PC-9 (cell line): ENCODE data around the gene PQBP1. TPM values are rescaled to one million over a fixed set of nuclear protein-coding genes. Genes with fewer than 3 reads are reported as not detected.

Source experiments
- BruUV-seq: library from RNA; stranded (reverse); fragments of 400-500 nt; replicated peaks from 2 replicates; lab custom pipeline; 2021; lab: Mats Ljungman, UMichigan
- CTCF ChIA-PET: fragments of 300-600 bp; sonication (Branson Sonifier 250); formaldehyde crosslinking; loops from one replicate; lab custom pipeline; 2022; ENCODE audit warnings: antibody characterized with exemption; lab: Charles Lee
- POLR2A ChIA-PET: fragments of 300-600 bp; sonication (Branson Sonifier 250); formaldehyde crosslinking; loops from one replicate; lab custom pipeline; 2022; ENCODE audit warnings: antibody characterized with exemption; ENCODE audit not compliant: unreplicated experiment; lab: Charles Lee
- DNase-seq, 2 experiments: peaks; one replicate each; pipeline versions ENCODE4 v3.0.0 to v3.0.0-alpha.2; 2015 to 2022; ENCODE audit warnings: mixed read lengths in 1 of 2
- H2AFZ ChIP-seq: fragments of 200-600 bp; sonication (generic); 2 replicates; pipeline ENCODE4 v1.8.1; 2017; ENCODE audit warnings: antibody characterized with exemption
- H3F3A ChIP-seq: fragments of 200-600 bp; sonication (generic); 2 replicates; pipeline ENCODE4 v1.8.1; 2017; ENCODE audit warnings: antibody characterized with exemption, mild to moderate bottlenecking, low read depth; ENCODE audit not compliant: insufficient read depth
- H3K27ac ChIP-seq: fragments of 200-600 bp; sonication (generic); 2 replicates; pipeline ENCODE4 v1.6.1; 2016; ENCODE audit warnings: mixed run types
- H3K27me3 ChIP-seq: fragments of 200-600 bp; sonication (generic); 2 replicates; pipeline ENCODE4 v1.6.1; 2016; ENCODE audit warnings: low read depth, mixed run types; ENCODE audit not compliant: insufficient read depth
- H3K36me3 ChIP-seq: fragments of 200-600 bp; sonication (generic); 2 replicates; pipeline ENCODE4 v1.6.1; 2016; ENCODE audit warnings: low read depth, mixed run types
- H3K4me1 ChIP-seq: fragments of 200-600 bp; sonication (generic); replicated peaks from 2 replicates; pipeline ENCODE4 v1.6.1; 2016; ENCODE audit warnings: mixed run types; ENCODE audit not compliant: insufficient read depth
- H3K4me2 ChIP-seq: fragments of 200-600 bp; sonication (generic); 2 replicates; pipeline ENCODE4 v1.6.1; 2017; ENCODE audit warnings: mixed run types
- H3K4me3 ChIP-seq: fragments of 200-600 bp; sonication (generic); 2 replicates; pipeline ENCODE4 v1.6.1; 2016; ENCODE audit warnings: mixed run types
- H3K79me2 ChIP-seq: fragments of 200-600 bp; sonication (generic); 2 replicates; pipeline ENCODE4 v1.6.1; 2017; ENCODE audit warnings: low read depth, mixed run types
- H3K9me2 ChIP-seq: fragments of 200-600 bp; sonication (generic); 2 replicates; pipeline ENCODE4 v1.8.1; 2017; ENCODE audit warnings: mild to moderate bottlenecking; ENCODE audit not compliant: insufficient read depth
- H3K9me3 ChIP-seq: fragments of 200-600 bp; sonication (generic); 2 replicates; pipeline ENCODE4 v1.8.1; 2016; ENCODE audit warnings: low read depth; ENCODE audit not compliant: insufficient read depth
- H4K20me1 ChIP-seq: fragments of 200-600 bp; sonication (generic); 2 replicates; pipeline ENCODE4 v1.8.1; 2017; ENCODE audit not compliant: insufficient read depth
- EZH2 ChIP-seq: fragments of 200-600 bp; sonication (generic); IDR thresholded peaks from 2 replicates; pipeline ENCODE4 v1.8.0; 2017; ENCODE audit warnings: antibody characterized with exemption, low read depth
- intact Hi-C: fragments of 100-400 bp; cut with micrococcal nuclease; formaldehyde crosslinking; loops from one replicate; pipeline ENCODE4 v1.10.0; 2022; ENCODE audit not compliant: unreplicated experiment
- total RNA-seq: library from RNA; stranded (reverse); gene quantifications from 2 replicates; pipeline ENCODE4 v1.2.3, GENCODE V29; 2021
- TF ChIP-seq, protein P1 (sequence below): fragments of 200-600 bp; sonication (generic); conservative IDR thresholded peaks from 2 replicates; pipeline ENCODE4 v1.6.1; 2017; ENCODE audit warnings: mixed run types, antibody characterized with exemption, mild to moderate bottlenecking, moderate library complexity

The PQBP1 gene
- total RNA-seq, 1 experiment from 2014 or later, result 36.4 TPM

DNA sequence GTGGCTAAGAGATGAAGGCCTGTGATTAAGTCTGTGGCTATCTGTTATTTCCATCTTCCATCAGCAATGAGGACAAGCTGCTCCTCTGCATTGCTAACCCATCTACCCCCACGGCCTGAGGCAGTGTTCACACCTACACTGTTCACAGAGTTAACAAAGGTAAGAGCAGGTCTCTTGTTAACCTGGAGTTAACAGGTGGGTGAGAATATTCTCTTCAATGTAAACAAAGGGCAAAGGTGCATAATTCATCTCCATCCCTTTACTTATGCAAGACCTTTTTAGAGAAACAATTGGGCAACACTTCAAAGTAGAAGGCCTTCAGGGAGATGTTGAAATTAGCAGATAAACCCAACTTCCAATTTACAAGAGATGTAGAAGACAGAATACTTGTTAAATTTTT is 10.9 kb downstream of the PQBP1 start:
- H3K27ac ChIP-seq, result no peak overlapping the region
- no peak overlapping the region for H3K4me3 ChIP-seq
- no peaks in the 10 kb centered on the region for H3K9me2 ChIP-seq
- peak in 1 of 2 experiments; percentile 59 for DNase-seq
- no peaks in the 10 kb centered on the region for H3K36me3 ChIP-seq
- intact Hi-C loops, result no loop called here
- no peaks in the 10 kb centered on the region for H3F3A ChIP-seq
- no peaks in the 10 kb centered on the region for H4K20me1 ChIP-seq
- TF ChIP-seq, protein P1, sequence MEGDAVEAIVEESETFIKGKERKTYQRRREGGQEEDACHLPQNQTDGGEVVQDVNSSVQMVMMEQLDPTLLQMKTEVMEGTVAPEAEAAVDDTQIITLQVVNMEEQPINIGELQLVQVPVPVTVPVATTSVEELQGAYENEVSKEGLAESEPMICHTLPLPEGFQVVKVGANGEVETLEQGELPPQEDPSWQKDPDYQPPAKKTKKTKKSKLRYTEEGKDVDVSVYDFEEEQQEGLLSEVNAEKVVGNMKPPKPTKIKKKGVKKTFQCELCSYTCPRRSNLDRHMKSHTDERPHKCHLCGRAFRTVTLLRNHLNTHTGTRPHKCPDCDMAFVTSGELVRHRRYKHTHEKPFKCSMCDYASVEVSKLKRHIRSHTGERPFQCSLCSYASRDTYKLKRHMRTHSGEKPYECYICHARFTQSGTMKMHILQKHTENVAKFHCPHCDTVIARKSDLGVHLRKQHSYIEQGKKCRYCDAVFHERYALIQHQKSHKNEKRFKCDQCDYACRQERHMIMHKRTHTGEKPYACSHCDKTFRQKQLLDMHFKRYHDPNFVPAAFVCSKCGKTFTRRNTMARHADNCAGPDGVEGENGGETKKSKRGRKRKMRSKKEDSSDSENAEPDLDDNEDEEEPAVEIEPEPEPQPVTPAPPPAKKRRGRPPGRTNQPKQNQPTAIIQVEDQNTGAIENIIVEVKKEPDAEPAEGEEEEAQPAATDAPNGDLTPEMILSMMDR, result no peak
- no peak for TF ChIP-seq EZH2
- no peaks in the 10 kb centered on the region for H3K4me1 ChIP-seq
- CTCF ChIA-PET, result no interaction called here
- BruUV-seq, result no TSS peak
- H2AFZ ChIP-seq, result no peak overlapping the region
- no peaks in the 10 kb centered on the region for H3K9me3 ChIP-seq
- no peak overlapping the region for H3K4me2 ChIP-seq
- no peaks in the 10 kb centered on the region for H3K27me3 ChIP-seq
- H3K79me2 ChIP-seq, result peaks cover 13% of the 10 kb centered on the region
- POLR2A ChIA-PET, result no interaction called here

DNA sequence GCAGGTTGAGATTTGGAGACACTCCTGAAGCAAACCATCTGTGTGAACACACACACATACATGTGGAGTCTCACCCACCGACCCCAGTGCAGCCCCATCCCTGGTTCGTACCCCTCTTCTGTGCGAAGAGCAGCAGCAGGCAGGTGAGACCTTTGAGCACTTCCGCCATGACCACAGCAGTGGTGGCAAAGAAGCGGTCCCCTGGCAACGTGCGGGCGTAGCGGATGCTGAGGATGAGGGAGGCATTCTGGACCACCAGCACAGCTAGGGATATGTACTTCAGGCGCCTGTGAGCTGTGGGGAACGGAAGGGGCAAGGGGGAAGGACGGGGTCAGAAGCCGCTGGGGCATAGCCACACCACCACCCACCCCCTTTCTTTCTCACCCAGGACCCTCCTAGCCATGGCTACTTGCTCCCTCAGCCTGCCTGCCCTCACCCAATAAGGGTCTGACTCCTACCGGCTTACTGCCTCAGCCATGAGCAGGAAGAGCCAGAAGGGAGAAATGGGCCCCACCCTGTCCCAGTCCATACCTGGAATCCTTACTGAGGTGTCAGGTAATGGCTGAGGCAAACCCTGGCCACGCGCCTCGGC is 12.1 kb downstream of the PQBP1 start:
- CTCF ChIA-PET, result no interaction called here
- intact Hi-C loops, result no loop called here
- H2AFZ ChIP-seq, result no peak overlapping the region

DNA sequence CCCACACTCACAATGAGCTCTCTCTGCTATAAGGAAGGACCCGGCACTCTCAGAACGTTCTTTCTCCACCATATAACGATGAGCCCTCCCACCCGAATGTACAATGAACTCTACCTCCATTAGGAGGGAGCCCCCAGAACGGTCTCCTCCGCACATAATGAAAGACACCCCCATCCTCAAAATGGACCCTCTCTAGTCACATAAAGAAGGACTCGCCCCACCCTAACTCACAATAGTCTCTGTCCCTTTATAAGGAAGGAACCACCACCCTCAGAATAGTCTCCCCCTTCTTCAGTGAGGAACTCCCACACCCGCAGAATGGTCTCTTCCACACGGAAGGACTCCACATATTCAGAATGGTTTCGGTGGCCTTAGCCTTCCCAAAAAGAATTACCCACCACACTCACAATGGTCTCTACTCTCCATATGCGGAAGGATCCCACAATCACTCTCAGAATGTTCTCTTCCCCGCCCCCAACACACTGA is 13.2 kb downstream of the PQBP1 start:
- peak overlapping the region; percentile 68; the same call in 1 of the 2 replicates for H3K27ac ChIP-seq
- DNase-seq, result no peak
- ChIA-PET CTCF (no interaction called here), POLR2A (no interaction called here)
- peaks cover 13% of the 10 kb centered on the region for H3K79me2 ChIP-seq
- H3F3A ChIP-seq, result no peaks in the 10 kb centered on the region
- H3K27me3 ChIP-seq, result no peaks in the 10 kb centered on the region
- H4K20me1 ChIP-seq, result no peaks in the 10 kb centered on the region
- BruUV-seq, result no TSS peak
- no peaks in the 10 kb centered on the region for H3K9me2 ChIP-seq
- no peaks in the 10 kb centered on the region for H3K4me1 ChIP-seq
- peak overlapping the region; percentile 64; the same call in 1 of the 2 replicates for H2AFZ ChIP-seq
- H3K4me3 ChIP-seq, result peak overlapping the region; percentile 62
- no peak for TF ChIP-seq EZH2
- TF ChIP-seq, protein P1, result no peak
- H3K36me3 ChIP-seq, result no peaks in the 10 kb centered on the region
- no peaks in the 10 kb centered on the region for H3K9me3 ChIP-seq
- intact Hi-C loops, result no loop called here
- H3K4me2 ChIP-seq, result peak overlapping the region; percentile 72

More for the DNA sequence above, 12.1 kb downstream of the PQBP1 start:
- Histone ChIP-seq H3K9me2 (no peaks in the 10 kb centered on the region), H3K9me3 (no peaks in the 10 kb centered on the region), H3K79me2 (peaks cover 13% of the 10 kb centered on the region), H3F3A (no peaks in the 10 kb centered on the region), H3K27ac (no peak overlapping the region), H3K4me1 (no peaks in the 10 kb centered on the region), H3K4me3 (no peak overlapping the region; the same call in 1 of the 2 replicates), H3K4me2 (peak overlapping the region; percentile 72), H3K27me3 (no peaks in the 10 kb centered on the region), H3K36me3 (no peaks in the 10 kb centered on the region), H4K20me1 (no peaks in the 10 kb centered on the region)
- no peak for TF ChIP-seq EZH2
- TF ChIP-seq, protein P1, result no peak
- BruUV-seq, result no TSS peak
- POLR2A ChIA-PET, result no interaction called here
- DNase-seq, result no peak
